ENCODE results near the gene PLEKHG2.
A peak's percentile ranks its signal among the peaks of the same experiment; 100 is the strongest.
"Not testable (repeated sequence)": the region's sequence is repeated elsewhere in the genome, so short reads cannot be mapped to it uniquely, and the experiment has no call there.

PLEKHG2 gene

DNA sequence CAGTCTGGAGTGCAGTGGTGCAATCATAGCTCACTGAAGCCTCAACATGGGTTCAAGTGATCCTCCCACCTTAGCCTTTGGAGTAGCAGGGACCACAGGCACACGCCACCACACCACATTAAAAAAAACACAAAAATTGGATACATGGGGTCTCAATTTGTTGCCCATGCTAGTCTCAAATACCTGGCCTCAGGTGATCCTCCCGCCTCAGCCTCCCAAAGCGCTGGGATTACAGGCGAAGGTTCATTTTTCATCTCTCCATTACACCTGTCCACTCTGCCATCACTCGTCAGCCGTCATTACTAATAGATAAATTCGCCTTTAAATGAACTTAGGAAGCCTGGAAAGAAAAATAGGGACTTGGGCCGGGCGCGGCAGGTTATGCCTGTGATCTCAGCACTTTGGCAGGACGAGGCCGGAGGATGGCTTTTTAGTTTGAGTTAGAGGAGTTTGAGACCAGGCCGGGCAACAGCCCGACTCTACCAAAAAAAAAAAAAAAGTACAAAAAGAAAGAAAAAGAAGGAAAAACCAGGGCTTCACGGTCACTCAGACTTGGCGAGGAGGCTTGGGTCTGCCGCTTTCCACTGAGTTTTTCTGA lies 32.2 kb downstream of the PLEKHG2 start:
- DNase-seq (ENCODE audit: low read depth in 2 of 2, low spot score in 1 of 2): no peak

DNA sequence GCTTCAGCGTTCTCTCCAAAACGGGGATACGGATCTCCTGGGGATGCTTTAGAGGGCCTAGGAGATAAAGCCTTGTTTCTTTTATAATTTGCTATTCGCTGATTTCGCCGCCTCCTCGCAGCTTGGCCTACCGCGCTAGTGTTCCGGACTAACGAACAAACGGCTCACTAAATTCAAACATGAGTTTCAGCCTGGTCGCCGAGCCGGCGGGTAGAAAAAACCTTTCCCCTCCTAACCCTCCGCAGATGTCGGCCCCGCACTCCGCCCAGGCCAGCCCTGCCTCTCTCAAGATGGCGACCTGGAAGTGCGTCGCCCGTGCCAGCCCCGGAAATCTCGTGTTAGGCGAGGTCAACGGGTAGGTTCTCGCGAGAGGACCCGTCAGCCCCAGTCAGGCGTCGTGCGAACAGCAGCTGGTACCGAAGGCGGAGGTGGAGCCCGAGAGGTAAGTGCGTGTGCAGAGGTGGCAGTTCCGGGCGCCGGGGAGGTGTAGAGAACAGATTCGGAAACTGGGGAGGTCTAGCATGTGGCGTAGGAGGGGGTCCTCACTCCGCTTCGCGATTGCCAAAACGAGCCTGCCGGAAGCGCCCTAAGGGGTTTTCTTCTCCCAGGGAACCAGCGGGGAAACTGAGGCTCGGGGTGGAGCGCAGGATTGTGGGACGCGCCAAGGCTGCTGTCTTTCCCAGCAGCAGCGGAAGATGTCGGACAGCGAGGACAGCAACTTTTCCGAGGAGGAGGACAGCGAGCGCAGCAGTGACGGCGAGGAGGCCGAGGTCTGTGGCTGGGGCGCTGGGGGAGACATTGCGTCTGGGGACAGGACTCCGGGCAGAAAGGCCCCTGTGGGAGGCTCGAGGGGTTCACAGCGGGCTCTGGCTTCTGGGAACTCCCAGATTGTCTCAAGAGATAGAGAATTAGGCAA lies 33.0 kb downstream of the PLEKHG2 start, which contains the start of gene SUPT5H:
Gene SUPT5H, plus strand, starts transcription at position 387 of the 916 bp plus-strand sequence. Its CDS starts 309 bp downstream, at position 696.
- DNase-seq (ENCODE audit: low read depth in 2 of 2, low spot score in 1 of 2): peak; percentile 84 to 94

DNA sequence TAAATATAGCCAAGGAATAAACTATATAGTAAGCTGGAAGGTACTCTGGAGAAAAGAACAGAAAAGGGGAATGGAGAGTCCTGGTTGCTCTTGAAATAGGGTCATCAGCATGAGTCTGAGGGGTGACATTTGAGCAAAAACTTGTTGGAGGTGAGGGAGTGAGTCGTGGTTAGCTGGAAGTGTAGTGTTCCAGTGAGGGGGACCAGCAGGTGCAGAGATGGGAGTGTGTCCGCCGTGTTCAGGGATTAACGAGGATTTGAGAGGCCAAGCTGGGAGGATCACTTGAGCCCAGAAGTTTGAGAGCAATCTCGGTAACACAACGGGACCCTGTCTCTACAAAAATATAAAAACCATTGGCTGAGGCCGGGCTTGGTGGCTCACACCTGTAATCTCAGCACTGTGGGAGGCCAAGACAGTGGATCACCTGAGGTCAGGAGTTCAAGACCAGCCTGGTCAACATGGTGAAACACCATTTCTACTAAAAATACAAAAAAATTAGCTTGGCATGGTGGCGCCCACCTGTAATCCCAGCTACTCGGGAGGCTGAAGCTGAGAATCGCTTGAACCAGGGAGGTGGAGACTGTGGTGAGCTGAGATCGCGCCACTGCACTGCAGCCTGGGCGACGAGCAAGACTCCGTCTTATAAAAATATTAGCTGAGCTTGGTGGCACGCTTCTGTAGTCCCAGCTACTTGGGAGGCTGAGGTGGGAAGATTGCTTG lies 34.1 kb downstream of the PLEKHG2 start:
- DNase-seq (ENCODE audit: low read depth in 2 of 2, low spot score in 1 of 2): no peak

DNA sequence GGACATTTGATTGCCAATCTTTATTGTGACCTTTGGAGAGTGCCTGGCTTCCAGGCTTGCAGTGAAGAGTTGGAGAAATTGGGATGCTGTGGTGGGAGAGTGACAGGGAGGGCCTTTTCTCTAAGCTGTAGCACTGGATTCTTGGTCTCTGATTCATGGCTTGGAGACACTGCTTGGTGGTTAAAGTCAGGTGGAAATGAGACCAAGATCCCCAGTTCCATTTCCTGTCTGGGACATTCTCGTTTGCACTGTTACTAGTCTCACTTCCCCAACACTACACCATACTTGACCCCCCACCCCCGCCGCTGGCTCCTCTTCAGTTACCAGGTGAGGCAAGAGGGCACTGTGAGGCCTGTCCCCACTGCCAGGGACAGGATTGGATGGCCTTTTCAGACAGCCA lies 35.8 kb downstream of the PLEKHG2 start:
- DNase-seq (ENCODE audit: low read depth in 2 of 2, low spot score in 1 of 2): no peak

GRCh38 chr19:39449116-39449797 lies 36.8 kb downstream of the PLEKHG2 start:
- DNase-seq (ENCODE audit: low read depth in 2 of 2, low spot score in 1 of 2): no peak

DNA sequence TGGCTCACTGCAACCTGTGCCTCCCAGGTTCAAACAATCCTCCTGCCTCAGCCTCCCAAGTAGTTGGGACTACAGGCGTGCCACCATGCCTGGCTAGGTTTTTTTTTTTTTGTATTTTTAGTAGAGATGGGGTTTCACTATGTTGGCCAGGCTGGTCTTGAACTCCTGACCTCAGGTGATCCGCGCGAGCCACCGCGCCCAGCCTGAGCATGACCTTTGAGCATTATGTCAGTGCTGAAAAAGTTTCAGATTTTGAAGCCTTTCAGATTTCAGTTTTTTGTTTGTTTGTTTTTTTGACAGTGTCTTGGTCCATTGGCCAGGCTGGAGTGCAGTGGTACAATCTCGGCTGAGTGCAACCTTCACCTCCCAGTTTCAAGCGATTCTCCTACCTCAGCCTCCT lies 38.8 kb downstream of the PLEKHG2 start:
- not testable (repeated sequence) for DNase-seq (ENCODE audit: low read depth in 2 of 2, low spot score in 1 of 2)

GRCh38 chr19:39463403-39463802 lies 50.9 kb downstream of the PLEKHG2 start:
- no peak for DNase-seq (ENCODE audit: low read depth in 2 of 2, low spot score in 1 of 2)

GRCh38 chr19:39465956-39466747 lies 53.7 kb downstream of the PLEKHG2 start:
- no peak for DNase-seq (ENCODE audit: low read depth in 2 of 2, low spot score in 1 of 2)

- no peak for DNase-seq (ENCODE audit: low read depth in 2 of 2, low spot score in 1 of 2)
Observed at GRCh38 chr19:39467941-39468340, 55.5 kb downstream of the PLEKHG2 start.

DNA sequence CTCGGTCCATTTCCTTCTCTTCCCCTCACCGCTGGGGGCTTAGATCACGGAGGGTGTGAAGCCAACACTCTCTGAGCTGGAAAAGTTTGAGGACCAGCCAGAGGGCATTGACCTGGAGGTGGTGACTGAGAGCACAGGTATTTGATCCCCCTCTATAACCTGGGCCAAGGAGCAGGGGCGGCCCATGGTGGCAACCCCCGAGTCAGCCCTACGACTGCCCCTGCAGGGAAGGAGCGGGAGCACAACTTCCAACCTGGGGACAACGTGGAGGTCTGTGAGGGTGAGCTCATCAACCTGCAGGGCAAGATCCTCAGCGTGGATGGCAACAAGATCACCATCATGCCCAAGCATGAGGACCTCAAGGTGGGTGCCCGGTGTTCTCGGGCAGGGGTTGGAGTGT lies 56.6 kb downstream of the PLEKHG2 start:
- no peak for DNase-seq (ENCODE audit: low read depth in 2 of 2, low spot score in 1 of 2)

GRCh38 chr19:39469567-39469966 lies 57.1 kb downstream of the PLEKHG2 start:
- DNase-seq (ENCODE audit: low read depth in 2 of 2, low spot score in 1 of 2): no peak

DNA sequence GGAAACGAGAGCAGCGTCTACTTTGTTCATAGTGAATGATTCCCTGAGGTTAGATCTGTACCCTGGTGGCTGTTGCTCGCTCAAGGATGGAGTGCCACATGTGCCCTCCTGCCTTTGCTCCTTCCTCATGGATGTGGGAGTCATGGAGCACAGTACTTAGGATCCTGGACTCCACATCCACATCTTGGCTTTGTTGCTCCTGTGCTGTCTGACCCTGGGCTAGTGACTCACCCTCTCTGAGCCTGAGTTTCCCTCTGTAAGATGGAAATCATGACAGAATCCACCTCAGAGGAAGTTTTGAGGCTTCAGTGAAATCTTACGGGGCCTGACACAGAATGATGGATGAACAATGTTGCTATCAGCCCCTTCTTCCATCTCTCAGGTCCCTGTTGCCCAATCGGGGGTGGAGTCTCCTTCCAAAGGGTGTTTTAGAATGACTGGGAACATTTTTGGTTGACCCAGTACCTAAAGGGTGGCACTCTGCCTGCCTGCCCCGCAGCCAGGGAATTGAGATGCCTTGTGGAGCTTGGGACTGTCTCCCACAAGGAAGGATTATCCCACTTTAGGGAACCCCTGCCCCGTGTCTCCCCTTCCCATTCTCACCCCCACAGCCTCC lies 58.4 kb downstream of the PLEKHG2 start:
- DNase-seq (ENCODE audit: low read depth in 2 of 2, low spot score in 1 of 2): no peak

GRCh38 chr19:39471756-39472536 lies 59.5 kb downstream of the PLEKHG2 start:
- no peak for DNase-seq (ENCODE audit: low read depth in 2 of 2, low spot score in 1 of 2)

DNA sequence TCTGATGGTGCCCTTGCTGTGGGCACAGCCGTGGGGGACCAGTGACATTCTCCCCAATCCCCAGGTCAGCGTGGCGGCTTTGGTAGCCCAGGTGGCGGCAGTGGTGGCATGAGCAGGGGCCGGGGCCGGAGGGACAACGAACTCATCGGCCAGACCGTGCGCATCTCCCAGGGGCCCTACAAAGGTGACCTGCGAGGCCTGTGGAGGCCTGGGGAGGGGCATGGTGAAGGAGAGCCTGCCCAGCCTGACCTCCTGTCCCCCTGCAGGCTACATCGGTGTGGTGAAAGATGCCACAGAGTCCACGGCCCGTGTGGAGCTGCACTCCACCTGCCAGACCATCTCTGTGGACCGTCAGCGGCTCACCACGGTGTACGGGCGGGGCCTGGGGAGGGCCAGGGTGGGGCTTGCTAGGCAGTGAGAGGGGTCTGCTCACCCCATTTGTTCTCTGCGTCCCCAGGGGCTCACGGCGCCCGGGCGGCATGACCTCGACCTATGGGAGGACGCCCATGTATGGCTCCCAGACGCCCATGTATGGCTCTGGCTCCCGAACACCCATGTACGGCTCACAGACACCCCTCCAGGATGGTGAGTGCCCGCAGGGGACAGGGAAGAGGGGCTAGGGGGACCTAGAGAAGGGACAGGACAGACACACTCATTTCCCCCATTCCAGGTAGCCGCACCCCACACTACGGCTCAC lies 60.4 kb downstream of the PLEKHG2 start:
- DNase-seq (ENCODE audit: low read depth in 2 of 2, low spot score in 1 of 2): no peak

DNA sequence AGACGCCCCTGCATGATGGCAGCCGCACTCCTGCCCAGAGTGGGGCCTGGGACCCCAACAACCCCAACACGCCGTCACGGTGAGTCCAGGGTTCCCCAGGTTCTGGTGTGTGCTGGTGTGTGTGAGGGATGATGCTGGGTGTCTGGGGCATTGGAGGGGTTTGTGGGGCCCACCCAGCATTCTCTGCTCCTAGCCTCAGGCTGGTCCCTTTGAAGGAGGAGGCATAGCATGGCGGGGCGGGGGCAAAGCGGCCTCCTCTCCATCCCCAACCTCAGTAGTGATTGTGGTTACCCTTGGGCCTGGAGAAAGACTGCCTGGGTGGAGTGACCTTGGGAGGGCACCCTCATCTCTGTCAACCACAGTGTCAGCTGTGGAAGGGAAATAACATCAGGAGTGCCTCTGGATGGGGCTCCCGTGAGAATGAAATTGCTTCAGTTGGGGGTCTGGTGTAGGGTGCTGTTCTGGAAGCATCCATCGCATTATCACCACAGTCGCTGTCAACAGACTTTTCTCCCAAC lies 61.0 kb downstream of the PLEKHG2 start:
- no peak for DNase-seq (ENCODE audit: low read depth in 2 of 2, low spot score in 1 of 2)

DNA sequence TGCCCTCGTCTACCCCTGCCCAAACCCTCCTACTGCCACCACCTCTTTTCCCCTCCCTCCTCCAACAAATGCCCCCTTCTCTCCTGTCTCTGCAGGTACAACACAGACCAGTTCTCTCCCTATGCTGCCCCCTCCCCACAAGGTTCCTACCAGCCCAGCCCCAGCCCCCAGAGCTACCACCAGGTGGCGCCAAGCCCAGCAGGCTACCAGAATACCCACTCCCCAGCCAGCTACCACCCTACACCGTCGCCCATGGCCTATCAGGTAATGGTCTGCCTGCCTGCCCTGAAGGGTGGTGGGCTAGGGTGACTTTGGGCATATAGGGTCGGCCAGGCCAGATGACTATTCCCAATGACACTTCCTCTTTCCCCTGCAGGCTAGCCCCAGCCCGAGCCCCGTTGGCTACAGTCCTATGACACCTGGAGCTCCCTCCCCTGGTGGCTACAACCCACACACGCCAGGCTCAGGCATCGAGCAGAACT lies 61.7 kb downstream of the PLEKHG2 start:
- DNase-seq (ENCODE audit: low read depth in 2 of 2, low spot score in 1 of 2): peak; percentile 33 to 53

DNA sequence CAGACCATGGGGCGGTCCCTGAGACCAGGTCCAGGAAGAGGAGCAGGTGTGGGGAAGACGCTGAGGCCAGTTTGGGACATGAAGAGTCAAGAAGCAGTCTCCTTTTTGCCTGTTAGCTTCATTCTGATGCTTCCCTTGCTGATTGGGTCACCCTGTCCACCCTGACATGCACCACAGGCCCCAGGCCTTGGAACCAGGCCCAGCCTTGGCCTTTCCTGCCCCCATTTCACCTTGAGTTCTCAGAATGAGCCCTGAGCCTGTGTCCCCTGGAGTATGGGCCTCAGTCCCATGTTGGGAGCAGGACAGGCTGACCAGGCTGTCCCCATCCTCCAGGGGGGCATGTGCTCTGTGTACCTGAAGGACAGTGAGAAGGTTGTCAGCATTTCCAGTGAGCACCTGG lies 63.3 kb downstream of the PLEKHG2 start:
- DNase-seq (ENCODE audit: low read depth in 2 of 2, low spot score in 1 of 2): no peak

All from stimulated activated CD8-positive, alpha-beta memory T cell treated with anti-CD3 and anti-CD28 coated beads, Interleukin-4, amount 100 ng/mL, for 1 hour (primary cell).